GM19395 (cell line): ENCODE results near the gene CPLX1.

Experiments
- ATAC-seq: cut with Tn5 transposase; IDR thresholded peaks from one replicate; pipeline ENCODE4 v1.9.1; 2021; ENCODE audit warnings: mild to moderate bottlenecking, moderate library complexity; ENCODE audit not compliant: unreplicated experiment

CPLX1 gene

GRCh38 chr4:793941-794621 is 31.8 kb downstream of the CPLX1 start:
- ATAC-seq: peak; percentile 53

DNA sequence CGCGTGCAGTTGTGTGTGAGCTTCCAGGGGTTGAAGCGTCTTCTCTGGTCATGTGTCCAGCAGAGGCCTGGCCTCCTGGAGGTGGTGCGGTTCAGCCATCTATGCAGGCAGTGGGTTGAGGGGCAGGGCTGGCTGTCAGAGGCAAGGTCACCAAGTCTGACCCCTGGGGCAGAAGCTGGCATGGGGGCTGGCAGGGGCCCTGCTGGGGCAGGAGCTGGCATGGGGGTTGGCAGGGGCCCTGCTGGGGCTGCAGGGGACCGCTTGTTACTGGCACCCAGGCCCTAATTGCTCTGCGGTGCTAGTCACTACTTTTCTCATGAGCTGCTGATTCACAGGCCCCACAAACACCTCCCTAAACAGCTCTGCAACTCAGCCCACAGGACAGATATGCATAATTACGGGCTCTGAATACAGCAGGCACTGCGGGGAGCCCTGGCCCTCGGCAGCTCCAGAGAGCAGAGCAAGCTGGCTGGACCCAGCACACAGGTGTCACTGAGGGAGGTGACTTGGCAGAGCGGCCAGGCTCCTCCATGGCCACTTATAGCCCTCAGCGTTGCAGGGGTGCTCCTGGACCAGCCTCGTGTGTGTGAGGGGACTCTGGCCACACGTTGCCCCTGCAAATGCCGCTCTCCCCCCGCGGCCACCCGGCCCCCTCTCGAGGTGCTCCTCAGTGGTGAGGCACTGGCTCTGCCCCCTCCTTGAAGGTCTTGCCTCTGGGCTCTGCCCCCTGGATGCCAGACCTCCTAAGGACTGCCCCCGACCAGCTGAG is 32.7 kb downstream of the CPLX1 start:
- ATAC-seq: no peak

DNA sequence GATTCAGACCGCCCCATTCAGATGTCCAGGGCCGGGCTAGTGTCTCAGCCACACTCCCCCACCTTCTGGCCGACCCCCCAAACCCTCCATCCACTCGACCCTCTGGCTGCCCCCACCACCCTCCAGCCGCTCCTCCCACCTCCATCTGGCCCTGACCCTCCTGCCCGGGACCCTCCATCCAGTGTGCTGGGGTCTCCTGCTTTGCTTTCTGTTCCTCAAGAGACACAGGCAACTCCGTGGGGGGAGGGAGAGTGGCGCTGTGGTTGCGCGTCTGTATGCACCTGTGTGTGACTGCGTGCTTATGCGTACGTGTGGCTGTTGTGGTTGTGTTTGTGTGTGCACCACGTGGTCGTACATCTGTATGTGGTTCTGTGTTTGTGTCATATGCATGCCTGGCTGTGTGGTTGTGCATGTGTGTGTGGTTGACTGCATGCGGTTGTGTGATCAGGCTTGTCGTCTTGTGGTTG is 33.3 kb downstream of the CPLX1 start:
- ATAC-seq: no peak

DNA sequence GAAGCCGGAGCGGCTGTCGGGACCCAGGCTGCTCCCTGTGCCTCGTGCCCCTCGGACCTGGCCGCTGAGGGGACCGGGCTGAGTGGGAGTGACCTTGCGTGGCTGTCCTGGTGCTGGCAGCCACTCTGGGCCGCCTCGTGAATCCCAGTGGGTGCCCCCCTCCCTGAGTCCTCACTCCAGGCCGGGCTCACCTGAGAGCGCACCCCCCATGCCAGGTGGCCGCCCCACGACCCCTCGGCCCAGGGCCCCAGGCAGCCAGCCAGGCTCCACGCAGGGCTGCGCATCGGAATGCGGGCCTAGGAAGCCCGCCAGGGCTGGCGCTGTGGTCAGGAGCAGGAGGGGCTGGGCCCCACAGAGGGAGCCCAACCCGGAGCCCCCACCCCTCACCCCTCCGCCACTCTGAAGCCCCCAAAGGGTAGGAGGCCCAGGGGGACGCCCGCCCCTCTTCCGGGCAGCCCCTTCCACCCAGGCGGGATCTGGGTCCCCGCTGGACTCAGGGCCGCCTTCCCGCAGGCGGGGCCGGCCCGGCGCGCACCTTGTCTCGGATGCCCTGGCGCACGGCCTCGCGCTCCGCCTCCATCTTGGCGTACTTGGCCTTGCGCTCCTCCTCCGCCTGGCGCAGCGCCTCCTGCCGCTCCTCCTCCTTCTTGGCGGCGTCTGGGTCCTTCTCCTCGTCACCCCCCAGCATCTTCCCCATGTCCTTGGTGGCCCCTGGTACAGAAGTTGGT is 33.9 kb downstream of the CPLX1 start:
- no peak for ATAC-seq

DNA sequence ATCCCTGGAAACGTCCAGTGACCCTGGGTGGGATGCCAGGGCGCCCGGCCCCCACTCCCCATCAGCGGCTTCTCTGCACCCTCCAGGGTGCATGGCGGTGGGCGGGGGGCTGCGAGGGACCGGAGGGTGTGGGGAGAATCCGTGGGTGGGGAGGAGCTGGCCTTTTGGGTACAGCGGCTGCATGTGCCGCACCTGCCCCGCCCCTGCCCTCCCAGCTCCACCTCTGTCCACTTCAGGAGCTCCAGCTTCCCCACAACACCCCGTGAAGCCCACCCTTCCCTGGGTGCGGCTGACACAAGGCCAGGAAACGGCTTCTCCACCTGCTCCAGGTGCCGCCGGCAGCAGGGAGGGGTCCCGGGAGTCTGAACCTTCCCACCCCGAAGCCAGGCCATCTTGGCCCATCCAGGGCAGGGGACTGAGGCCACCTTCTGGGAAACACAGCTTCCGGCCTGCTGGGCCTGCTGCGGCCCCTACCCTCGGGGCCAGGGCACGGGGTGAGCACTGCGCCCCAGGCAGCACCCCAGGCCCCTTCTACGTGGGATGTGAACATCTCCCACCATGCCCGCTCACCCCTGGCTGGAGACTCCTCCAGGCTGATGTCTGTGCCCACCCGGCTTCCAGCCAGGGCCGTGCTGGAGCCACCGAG is 34.6 kb downstream of the CPLX1 start:
- ATAC-seq: no peak

DNA sequence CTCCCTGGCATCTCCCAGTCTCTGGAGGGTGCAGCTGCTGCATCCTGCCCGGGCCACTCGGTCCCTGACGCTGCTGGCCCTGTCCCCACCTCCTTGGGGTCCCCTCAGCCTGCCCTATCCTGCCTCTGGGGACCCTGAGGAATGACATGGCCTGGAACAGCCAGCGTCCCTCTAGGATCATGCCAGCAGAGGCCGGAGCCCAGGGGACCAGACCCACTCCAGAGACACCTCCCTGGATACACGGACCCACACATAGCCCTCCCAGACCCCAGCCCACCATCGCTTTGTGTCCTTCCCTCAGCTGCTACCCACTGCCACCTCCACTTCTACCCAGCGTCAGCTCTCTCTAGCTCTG is 35.5 kb downstream of the CPLX1 start:
- no peak for ATAC-seq

DNA sequence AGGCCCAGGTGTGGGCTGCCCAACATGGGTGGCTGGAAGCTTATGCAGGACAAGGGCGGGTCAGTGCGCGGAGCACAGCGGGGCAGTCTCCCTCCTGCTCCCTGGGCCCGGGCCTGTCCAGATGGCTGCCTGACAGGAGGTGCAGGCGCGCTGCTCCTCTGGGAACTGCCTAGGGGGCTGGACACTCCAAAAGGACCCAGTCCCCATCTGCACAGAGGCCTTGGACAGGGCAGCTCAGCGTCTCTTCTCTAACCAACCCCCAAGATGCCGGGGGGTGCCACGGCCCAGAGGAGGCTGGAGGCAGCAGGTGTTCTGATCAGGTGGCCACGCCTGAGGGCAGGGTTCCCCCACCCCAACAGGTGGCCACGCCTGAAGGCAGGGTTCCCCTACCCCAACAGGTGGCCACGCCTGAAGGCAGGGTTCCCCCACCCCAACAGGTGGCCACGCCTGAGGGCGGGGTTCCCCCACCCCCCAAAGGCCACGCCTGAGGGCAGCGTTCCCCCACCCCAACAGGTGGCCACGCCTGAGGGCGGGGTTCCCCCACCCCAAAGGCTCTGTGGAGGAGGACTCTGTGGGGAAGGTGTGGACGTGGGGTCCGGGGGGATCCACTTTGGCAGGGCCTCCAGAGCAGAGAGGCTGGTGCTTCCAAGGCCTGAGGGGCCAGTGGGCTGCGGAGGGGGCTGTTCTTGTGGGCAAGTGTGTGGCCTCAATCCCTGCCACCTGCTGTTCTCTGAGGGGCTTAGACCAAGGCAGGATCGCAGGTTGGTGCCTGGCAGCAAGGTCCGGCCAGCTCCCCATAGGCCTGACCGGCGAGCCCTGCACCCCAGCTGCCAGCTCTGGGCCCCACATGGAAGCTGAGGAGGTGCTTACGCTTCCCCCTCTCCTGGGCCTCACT is 36.1 kb downstream of the CPLX1 start:
- ATAC-seq: no peak

GRCh38 chr4:788636-789297 is 37.2 kb downstream of the CPLX1 start:
- ATAC-seq: no peak

GRCh38 chr4:788006-788635 is 37.8 kb downstream of the CPLX1 start:
- no peak for ATAC-seq

DNA sequence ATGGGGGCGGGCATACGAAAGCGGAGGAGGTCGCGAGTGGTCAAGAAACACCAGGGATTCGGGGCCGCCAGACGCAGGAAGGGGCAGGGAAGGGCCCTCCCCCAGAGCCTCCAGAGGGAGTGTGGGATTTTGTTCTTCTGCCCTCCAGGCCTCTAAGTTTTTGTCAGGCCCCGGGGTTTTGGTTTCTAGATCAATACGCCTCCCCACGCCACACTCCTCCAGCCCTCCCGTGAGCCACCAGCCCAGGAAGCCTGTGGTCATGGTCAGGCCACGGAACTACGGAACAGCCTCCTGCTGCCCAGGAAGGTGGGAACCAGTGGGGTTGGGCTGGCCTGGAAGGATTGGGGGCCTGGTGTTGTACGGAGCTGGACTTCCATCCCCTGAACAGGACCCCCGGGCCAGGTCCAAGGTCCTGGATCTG is 38.4 kb downstream of the CPLX1 start:
- ATAC-seq: no peak

DNA sequence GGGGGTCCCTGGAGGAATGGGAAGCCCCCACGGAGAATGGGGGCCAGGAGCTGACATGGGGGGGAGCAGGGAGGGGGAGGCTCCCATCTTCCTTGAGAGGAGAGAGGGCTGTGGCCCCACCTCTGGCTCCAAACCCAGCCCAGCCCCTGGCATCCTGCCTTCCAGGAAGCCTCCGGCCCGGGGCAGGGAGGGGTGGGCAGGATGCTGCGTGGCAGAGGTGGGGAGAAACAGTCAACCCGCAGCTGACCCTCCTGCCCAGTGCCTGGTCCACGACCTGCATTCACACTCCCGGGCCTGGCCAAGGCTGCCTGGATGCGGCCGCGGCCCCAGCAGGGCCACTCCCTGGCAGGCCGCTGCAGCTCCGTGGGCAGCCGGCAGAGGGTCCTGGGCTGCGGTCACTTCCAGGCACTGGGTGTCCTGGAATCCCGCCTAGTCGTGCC is 39.0 kb downstream of the CPLX1 start:
- ATAC-seq: no peak

- no peak for ATAC-seq
Observed at GRCh38 chr4:786074-786741, 39.7 kb downstream of the CPLX1 start.

DNA sequence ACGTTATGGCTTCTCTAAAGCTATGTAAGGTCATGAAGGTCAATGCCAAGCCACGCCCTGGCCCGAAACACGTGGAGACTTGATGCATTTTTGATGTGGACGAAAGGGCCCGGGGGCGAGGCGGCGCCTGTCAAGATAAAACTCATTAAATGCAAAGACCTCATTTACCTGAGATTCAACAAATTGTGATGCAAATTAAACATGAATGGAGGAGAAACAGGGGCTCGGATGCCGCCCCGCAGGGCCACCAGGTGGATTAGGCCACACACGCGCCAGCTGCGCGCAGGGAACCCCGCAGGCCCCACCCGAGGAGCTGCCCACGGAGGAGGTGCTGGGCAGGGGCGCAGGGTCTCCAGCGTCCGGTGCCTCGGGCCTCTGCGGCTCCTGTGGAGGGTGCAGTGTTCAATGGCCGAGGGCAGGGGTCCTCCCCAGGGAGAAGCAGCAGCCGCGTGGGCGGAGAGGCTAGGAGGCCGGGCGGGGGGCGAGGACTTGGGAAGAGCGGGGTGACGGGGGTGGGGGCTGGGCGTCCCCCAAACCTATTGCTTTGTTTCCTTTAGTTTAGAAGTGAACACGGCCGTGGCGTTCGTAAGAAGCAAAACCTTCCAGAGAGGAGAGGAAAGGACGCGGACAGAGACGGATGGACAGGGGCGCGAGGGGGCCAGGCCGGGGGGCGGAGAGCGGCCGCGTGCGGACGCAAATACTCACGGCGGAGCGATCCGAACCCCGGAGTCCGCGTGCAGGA is 40.4 kb downstream of the CPLX1 start:
- no peak for ATAC-seq

DNA sequence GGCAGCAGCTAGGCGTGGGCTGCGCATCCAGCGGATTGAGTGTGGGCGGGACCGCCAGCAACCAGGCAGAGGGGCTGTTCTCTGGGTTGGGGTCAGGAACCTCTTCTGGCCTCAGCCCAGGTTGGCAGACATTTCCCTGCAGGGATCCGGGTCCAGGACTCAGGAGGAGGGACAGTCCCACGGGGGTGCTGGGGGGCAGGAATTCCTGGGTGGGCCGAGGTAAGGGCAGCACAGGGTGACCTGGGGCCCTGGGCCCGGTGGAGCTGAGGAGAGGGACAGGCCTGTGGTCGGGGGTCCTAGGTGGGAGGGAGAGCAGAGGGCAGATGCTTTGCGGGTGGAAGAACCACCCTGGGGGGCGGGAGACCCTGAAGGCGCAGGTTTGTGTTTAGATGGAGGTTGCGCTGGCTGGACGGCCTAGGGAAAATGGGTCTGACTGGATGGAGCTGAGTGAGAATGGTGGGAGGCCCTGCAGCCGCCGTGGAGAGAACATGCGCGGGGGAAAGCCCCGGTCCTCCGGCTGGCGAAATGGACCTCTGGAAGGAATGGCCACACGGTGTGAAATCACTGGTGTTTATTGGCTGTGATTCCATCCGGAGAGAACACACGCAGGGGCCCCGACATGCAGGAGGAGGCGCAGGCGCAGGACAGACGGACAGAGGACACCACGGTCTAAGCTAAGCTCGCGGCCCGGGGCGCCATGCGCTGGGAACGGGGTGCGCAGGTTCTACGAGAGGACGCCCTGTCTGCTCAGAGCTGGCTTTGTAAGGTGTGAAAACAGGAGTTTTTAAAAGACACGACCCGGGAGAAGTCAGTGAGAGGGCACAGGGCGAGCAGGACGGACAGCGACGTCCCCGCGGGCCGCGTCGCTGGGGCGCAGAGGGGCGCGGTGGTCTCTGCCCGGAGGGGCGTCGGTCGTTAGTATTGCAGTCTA is 41.3 kb downstream of the CPLX1 start:
- no peak for ATAC-seq

- peak; percentile 94 for ATAC-seq
Observed at GRCh38 chr4:781493-782216, 44.3 kb downstream of the CPLX1 start.
